Stimulated activated CD4-positive, alpha-beta T cell treated with anti-CD3 and anti-CD28 coated beads, Interleukin-2, amount 100 ng/mL, for 48 hours (primary cell): ENCODE data around the gene MED25.
A peak's percentile ranks its signal among the peaks of the same experiment; 100 is the strongest.

ENCODE experiments used
- DNase-seq, 2 donors: peaks; one replicate each; pipeline ENCODE4 v3.0.0-alpha.2; 2020

MED25 gene

DNA sequence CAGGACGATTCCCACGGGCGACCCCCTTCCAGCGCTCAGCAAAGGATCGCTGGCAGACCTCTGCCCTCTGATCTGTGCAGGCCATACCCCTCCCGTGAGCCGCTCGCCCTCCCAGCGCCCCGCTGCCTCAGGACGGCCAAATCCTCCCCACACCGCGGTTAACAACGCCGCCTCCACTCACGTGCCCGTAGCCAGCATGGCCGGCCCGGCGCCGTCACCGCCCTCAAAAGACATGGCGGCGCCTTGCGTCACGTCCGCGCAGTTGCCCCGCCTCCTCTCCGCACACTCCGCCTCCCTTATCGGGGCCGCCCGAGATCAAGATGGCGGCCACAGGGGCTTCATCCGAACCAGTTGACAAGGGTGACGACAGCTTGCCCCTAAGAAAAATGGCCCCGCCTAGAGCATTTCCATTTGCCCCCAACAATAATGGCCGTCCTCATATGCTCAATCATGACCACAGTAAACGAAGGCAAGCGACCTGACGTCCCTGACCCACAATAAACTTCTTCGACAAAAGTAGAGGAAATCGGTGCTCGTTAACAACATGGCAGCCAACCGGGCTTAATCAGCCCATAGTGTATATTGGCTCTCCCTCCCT is 58.4 kb downstream of the MED25 start:
- peak; percentile 94 to 96 for DNase-seq

- peak; percentile 95 to 96 for DNase-seq
Measured at GRCh38 chr19:49877020-49877878, 59.2 kb downstream of the MED25 start, which contains the start of the genes AKT1S1 and TBC1D17. Gene AKT1S1, minus strand, starts transcription at chr19:49877355. Its CDS starts 4,060 bp downstream, at chr19:49873295. Gene TBC1D17, plus strand, starts transcription at chr19:49877702. Its CDS starts 22 bp downstream, at chr19:49877724.

DNA sequence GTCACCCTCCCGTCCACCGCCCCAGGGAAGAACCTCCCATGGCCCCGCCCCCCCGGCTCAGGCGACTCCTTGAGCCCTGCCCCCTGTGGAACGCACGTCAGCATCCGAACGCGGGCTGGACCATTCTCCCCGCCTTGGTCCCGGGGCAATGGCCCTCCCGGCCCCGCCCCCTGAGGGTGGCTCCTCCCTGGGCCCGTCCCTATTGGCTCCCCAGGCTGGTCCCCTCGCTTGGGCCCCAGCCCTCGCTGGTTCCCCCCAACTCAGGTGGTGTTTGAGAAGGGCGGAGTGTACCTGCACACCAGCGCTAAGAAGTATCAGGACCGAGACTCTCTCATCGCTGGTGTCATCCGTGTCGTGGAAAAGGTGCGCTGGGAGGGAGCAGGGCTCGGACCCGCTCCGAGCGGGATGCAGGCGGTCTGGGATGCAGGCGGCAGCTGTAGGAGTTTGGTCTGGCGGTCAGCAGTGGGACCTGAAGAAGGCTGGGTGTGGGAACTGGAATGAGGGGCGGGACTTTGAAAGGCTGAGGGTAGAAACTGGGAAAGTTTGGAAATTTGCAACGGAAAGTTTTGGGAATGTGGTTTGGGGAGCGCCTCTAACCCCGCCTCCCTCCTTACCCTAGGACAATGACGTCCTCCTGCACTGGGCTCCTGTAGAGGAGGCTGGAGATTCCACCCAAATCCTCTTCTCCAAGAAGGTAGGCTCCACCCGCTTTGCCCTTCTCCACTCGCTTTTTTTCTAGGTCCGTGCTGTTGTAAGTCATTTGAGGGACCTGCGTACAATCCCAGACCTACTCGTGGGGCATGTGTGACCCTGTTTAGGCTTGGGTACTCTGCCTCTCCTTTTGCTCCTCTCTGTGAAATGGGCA is 60.0 kb downstream of the MED25 start:
- peak; percentile 98 to 99 for DNase-seq

DNA sequence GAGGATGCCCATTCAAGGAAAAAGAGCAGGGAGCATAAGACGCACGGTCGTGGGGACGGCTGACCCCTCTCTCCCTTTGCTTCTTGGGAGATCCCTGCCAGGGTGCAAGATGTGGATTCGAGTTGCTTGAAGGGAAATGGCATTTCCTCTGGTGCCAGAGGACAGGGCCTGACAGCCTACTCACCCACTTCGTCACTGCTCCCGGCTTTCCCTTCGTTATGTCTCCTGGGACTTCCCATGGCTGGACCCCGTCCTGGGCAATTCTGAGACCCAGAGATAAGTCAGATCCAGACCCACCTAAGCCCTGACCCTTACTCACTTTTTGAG is 60.6 kb downstream of the MED25 start:
- DNase-seq = no peak

- no peak for DNase-seq
Measured at GRCh38 chr19:49879243-49879963, 61.3 kb downstream of the MED25 start.

DNA sequence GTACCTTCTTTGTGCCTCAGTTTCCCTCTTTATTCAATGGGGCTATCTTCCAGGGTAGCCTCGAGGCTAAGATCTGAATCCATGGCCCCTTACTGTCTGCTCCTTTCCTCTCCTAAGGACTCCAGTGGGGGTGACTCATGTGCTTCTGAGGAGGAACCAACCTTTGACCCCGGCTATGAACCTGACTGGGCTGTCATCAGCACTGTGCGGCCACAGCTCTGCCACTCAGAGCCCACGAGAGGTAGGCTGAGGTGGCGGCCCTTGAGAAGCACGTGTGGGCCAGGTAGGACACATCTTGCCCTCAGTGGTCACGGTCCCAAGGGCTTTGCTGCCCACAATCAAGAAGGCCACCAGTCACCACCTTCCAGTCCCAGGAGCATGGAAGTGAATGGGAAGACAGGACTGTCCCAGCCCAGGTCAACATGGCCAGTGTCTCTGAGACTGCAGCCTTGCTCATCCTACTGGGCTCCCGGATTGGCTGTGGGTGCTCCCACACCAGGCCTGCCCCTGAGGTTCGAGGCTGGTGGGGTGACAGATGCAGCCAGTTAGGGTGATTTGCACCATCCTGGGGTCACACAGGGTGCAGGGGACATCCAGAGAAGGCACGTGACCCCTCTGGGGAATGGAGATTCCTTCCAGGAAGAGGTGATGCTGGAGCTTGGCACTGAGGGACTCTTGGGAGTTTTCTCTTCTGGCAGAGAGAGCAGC is 62.2 kb downstream of the MED25 start:
- DNase-seq = no peak

DNA sequence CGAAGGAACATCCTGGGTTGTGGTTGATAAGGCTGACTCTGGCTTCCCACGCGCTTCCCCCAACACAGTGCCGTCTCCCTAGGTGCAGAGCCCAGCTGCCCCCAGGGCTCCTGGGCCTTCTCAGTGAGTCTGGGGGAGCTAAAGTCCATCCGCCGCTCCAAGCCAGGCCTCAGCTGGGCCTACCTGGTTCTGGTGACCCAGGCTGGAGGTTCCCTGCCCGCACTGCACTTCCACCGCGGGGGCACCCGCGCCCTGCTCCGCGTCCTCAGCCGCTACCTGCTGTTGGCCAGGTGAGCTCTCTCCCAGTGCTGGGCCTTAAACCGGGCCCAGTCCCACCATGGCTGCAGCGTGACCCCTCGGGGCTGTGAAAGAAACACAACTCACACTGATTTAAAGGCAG is 63.1 kb downstream of the MED25 start:
- DNase-seq = no peak

- no peak for DNase-seq
Measured at GRCh38 chr19:49881672-49882394, 63.7 kb downstream of the MED25 start.

DNA sequence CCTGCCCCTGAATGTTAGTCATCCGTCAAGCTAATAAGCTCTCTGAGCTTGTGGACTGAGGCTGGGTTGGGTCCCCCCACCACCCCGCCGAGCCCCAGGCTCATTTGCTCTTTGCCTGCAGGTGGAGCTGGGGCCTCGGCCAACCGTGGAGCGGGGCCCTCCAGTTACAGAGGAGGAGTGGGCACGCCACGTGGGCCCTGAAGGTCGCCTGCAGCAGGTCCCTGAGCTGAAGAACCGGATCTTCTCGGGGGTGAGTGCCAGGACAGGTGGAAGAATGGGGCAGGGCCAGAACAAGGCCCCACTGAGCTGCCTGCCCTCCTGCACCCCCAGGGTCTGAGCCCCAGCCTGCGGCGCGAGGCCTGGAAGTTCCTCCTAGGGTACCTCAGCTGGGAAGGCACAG is 64.6 kb downstream of the MED25 start:
- DNase-seq = no peak

GRCh38 chr19:49883094-49883493 is 65.0 kb downstream of the MED25 start:
- no peak for DNase-seq

DNA sequence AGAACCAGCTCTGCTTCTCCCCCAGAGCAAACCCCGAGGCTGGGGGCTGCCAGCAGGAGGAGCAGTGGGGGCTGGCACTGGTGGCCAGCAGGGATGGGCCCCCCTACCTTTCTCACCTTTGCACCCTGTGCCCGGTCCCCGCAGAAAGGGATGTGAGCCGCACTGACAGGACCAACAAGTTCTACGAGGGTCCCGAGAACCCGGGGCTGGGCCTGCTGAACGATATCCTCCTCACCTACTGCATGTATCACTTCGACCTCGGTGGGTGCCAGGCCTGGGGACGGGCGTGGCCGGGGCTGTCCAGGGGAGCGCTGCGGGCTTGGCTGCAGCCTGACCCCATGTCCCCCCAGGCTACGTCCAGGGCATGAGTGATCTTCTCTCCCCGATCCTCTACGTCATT is 66.0 kb downstream of the MED25 start:
- DNase-seq = no peak

DNA sequence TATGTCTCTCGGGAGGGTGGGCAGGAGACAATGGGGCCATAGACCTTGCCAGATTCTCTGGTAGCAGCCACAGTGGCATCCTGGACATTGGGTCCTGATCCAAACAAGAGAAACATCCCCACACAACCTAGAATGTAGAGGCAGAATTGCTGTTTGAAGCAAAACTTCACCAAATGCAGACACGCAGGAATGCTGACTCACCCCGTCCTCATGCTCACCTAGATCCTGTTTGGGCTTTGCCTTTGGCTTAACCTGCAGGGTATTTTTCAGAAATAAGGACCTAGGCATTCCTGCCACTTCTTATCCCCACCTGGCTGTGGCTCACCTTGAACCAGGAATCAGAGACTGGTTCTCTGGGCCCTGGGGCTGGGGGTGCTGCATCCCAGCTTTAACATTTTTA is 66.7 kb downstream of the MED25 start:
- DNase-seq = no peak
